K562 (cell line): ENCODE data around the gene RIPK3. TPM values are rescaled to one million over a fixed set of nuclear protein-coding genes. Genes with fewer than 3 reads are reported as not detected.

Source experiments
- ATAC-seq: fragments of 200-7000 bp; cut with Tn5 transposase; 3 replicates; pipeline ENCODE4 v1.9.1; 2020; ENCODE audit warnings: moderate library complexity
- BruUV-seq: library from RNA; stranded (reverse); fragments of 400-500 nt; replicated peaks from 2 replicates; lab custom pipeline; 2021; lab: Mats Ljungman, UMichigan
- CTCF ChIA-PET: fragments of 300-600 bp; formaldehyde crosslinking; extraction: SDS; loops from one replicate; lab custom pipeline; 2021; ENCODE audit warnings: low intra/inter-chr PET ratio; lab: Yijun Ruan, JAX
- POLR2A ChIA-PET: fragments of 300-600, 350-650 bp; sonication (Branson Sonifier 250); formaldehyde crosslinking; extraction: SDS; loops from one replicate; lab custom pipeline; 2021; ENCODE audit warnings: antibody characterized with exemption, inconsistent platforms; lab: Yijun Ruan, JAX
- DNase-seq, 4 experiments: peaks; one replicate each; pipeline versions ENCODE4 v3.0.0 to v3.0.0-alpha.2; 2011 to 2018; ENCODE audit warnings: low spot score in 3 of 4, mixed read lengths in 3 of 4; ENCODE audit errors: extremely low read depth in 1 of 4
- FAIRE-seq: peaks from 2 replicates; lab custom pipeline; 2011; peaks lifted over from hg19 to GRCh38; lab: Jason Lieb, UNC
- H2AFZ ChIP-seq: 2 replicates; pipeline ENCODE4 v1.6.0; 2011; ENCODE audit warnings: low read depth, low read length, control low read depth, inconsistent platforms
- H3K27ac ChIP-seq: fragments of 200-600 bp; 3 replicates; pipeline ENCODE4 v1.8.0; 2011; ENCODE audit warnings: low read depth, mild to moderate bottlenecking, control low read depth, inconsistent platforms, low read length, moderate library complexity, mixed read lengths; ENCODE audit errors: extremely low read depth
- H3K27me3 ChIP-seq, 2 experiments: fragments of 300-600 bp in 1 of 2; 2 replicates in 1 of 2; 3 replicates in 1 of 2; pipeline versions ENCODE4 v1.6.0 to v1.8.0; 2011; ENCODE audit warnings: inconsistent platforms in 2 of 2, low read length in 2 of 2, mild to moderate bottlenecking in 1 of 2, mixed read lengths in 1 of 2, moderate library complexity in 1 of 2; ENCODE audit not compliant: control insufficient read depth in 2 of 2, insufficient read depth in 2 of 2
- H3K36me3 ChIP-seq: fragments of 300-600 bp; 3 replicates; pipeline ENCODE4 v1.8.0; 2011; ENCODE audit warnings: mild to moderate bottlenecking, low read length, inconsistent platforms; ENCODE audit not compliant: control insufficient read depth, insufficient read depth
- H3K4me1 ChIP-seq, 2 experiments: fragments of 200-600 bp in 1 of 2; replicated peaks in 1 of 2; 2 replicates in 1 of 2; 3 replicates in 1 of 2; pipeline versions ENCODE4 v1.5.1 to v1.8.0; 2011; ENCODE audit warnings: inconsistent platforms in 2 of 2, low read length in 2 of 2, mild to moderate bottlenecking in 1 of 2, mixed read lengths in 1 of 2, moderate library complexity in 1 of 2; ENCODE audit not compliant: control insufficient read depth in 2 of 2, insufficient read depth in 2 of 2
- H3K4me2 ChIP-seq: 2 replicates; pipeline ENCODE4 v1.6.1; 2011; ENCODE audit warnings: low read length, control low read depth, inconsistent platforms, mixed read lengths; ENCODE audit not compliant: insufficient read depth
- H3K4me3 ChIP-seq: fragments of 200-600 bp; sonication (generic), shearing (Covaris generic); 2 replicates; pipeline ENCODE4 v1.5.1; 2016; ENCODE audit warnings: control low read depth, inconsistent platforms
- H3K79me2 ChIP-seq: fragments of 200-600 bp; 3 replicates; pipeline ENCODE4 v1.8.0; 2011; ENCODE audit warnings: low read length, inconsistent platforms; ENCODE audit not compliant: control insufficient read depth, insufficient read depth
- H3K9ac ChIP-seq, 2 experiments: 2 replicates each; pipeline versions ENCODE4 v1.6.0 to v1.6.1; 2011; ENCODE audit warnings: low read depth in 2 of 2, low read length in 2 of 2, control low read depth in 1 of 2, inconsistent platforms in 1 of 2, mild to moderate bottlenecking in 1 of 2, mixed read lengths in 1 of 2; ENCODE audit not compliant: insufficient read depth in 1 of 2
- H3K9me1 ChIP-seq: one replicate; pipeline ENCODE4 v1.6.0; 2011; ENCODE audit warnings: inconsistent platforms, mild to moderate bottlenecking, low read length, moderate library complexity; ENCODE audit not compliant: control insufficient read depth, insufficient read depth
- H3K9me3 ChIP-seq: replicated peaks from 2 replicates; pipeline ENCODE4 v1.5.1; 2011; ENCODE audit warnings: low read depth, low read length, inconsistent platforms; ENCODE audit not compliant: control insufficient read depth, insufficient read depth
- H4K20me1 ChIP-seq: replicated peaks from 2 replicates; pipeline ENCODE4 v1.6.1; 2011; ENCODE audit warnings: low read length, inconsistent platforms, mixed read lengths; ENCODE audit not compliant: control insufficient read depth, insufficient read depth
- HNRNPK ChIP-seq: fragments of 200-400 bp; formaldehyde crosslinking; IDR thresholded peaks from one replicate; pipeline ENCODE4 v1.6.1; 2018; ENCODE audit warnings: mild to moderate bottlenecking, low read depth, low read length; ENCODE audit not compliant: poor library complexity, severe bottlenecking
- PRPF4 ChIP-seq: fragments of 200-400 bp; formaldehyde crosslinking; IDR thresholded peaks from one replicate; pipeline ENCODE4 v1.6.1; 2017; ENCODE audit warnings: low read length, low read depth, mild to moderate bottlenecking; ENCODE audit not compliant: insufficient read depth, poor library complexity, severe bottlenecking
- ZBED1 ChIP-seq: IDR thresholded peaks from 2 replicates; pipeline ENCODE4 v1.6.1; 2014
- ZFP1 ChIP-seq: fragments of 450-650 bp; formaldehyde crosslinking; IDR thresholded peaks from 2 replicates; pipeline ENCODE4 v1.4.0; 2020; ENCODE audit warnings: mild to moderate bottlenecking, mixed read lengths
- ZNF551 ChIP-seq: fragments of 250-450 bp; sonication (Bioruptor Pico); IDR thresholded peaks from 2 replicates; pipeline ENCODE4 v1.5.0; 2021; ENCODE audit warnings: mild to moderate bottlenecking, moderate library complexity
- ZNF707 ChIP-seq: fragments of 250-450 bp; sonication (Bioruptor Pico); conservative IDR thresholded peaks from 2 replicates; pipeline ENCODE4 v1.8.0; 2022; ENCODE audit warnings: inconsistent platforms, mild to moderate bottlenecking, moderate library complexity
- WGBS: fragments of 100-300 bp; shearing (Covaris generic); methylation state at CpG from one replicate; pipeline ENCODE4 v1.1.6; 2016; ENCODE audit warnings: low coverage, mixed read lengths; ENCODE audit not compliant: insufficient coverage; ENCODE audit errors: missing lambda C conversion rate; 5-methylcytosine and 5-hydroxymethylcytosine counted together
- in situ Hi-C: fragments of 300-500 bp; cut with MboI; formaldehyde crosslinking; loops from 4 replicates; pipeline ENCODE4 v1.15.0; 2018; ENCODE audit warnings: inconsistent platforms, mixed read lengths
- intact Hi-C: fragments of 100-400 bp; cut with micrococcal nuclease; formaldehyde crosslinking; loops from 2 replicates; pipeline ENCODE4 v1.14.2; 2022
- polyA plus RNA-seq, 8 experiments: library from polyadenylated mRNA; depleted of rRNA in 4 of 8; stranded (reverse) in 5 of 8; unstranded in 3 of 8; fragments of >200 nt; fragmentation: Nextera tagmentation in 2 of 8; fragmentation: Illumina TruSeq in 1 of 8; extraction: Ambion mirVana in 2 of 8; extraction: Trizol in 1 of 8; gene quantifications; 2 replicates each; pipeline versions ENCODE4 v1.2.1 to v1.2.3, GENCODE V29; 2011 to 2014; ENCODE audit warnings: inconsistent platforms in 1 of 8, missing spikeins in 1 of 8
- total RNA-seq, 7 experiments: library from RNA; depleted of rRNA in 6 of 7; stranded (reverse); fragments of >200 nt in 6 of 7; fragmentation: Illumina TruSeq in 2 of 7; extraction: Trizol in 2 of 7; gene quantifications; 2 replicates each; pipeline versions ENCODE4 v1.2.1 to v1.2.3, GENCODE V29; 2011 to 2021; ENCODE audit warnings: low replicate concordance in 1 of 7
- TF ChIP-seq, protein P1 (sequence below), 3 experiments: fragments of 200-800 bp in 1 of 3; fragments of 250-450 bp in 1 of 3; fragments of 450-650 bp in 1 of 3; sonication (Bioruptor Pico) in 1 of 3; sonication (Bioruptor generic) in 1 of 3; formaldehyde crosslinking in 1 of 3; IDR thresholded peaks; 2 replicates each; pipeline versions ENCODE4 v1.6.1 to v1.8.0; 2016 to 2022; ENCODE audit warnings: mild to moderate bottlenecking in 2 of 3, missing genetic modification characterization in 2 of 3, missing compliant biosample characterization in 1 of 3, moderate library complexity in 1 of 3
- TF ChIP-seq, protein P2 (sequence below): sonication (generic); formaldehyde crosslinking; IDR thresholded peaks from 2 replicates; pipeline ENCODE4 v1.8.1; 2023; ENCODE audit warnings: mild to moderate bottlenecking, missing genetic modification reagents
- TF ChIP-seq, protein P3 (sequence below): fragments of 450-650 bp; formaldehyde crosslinking; IDR thresholded peaks from 2 replicates; pipeline ENCODE4 v1.4.0; 2022; ENCODE audit warnings: missing genetic modification characterization

RIPK3 gene
- total and polyA plus RNA-seq, 9 of the 15 experiments (the other 6 are each of a cell fraction or from before 2014, with no cell fraction given) = 0.03 to 0.43 (median 0.28) TPM; not detected in 3

DNA sequence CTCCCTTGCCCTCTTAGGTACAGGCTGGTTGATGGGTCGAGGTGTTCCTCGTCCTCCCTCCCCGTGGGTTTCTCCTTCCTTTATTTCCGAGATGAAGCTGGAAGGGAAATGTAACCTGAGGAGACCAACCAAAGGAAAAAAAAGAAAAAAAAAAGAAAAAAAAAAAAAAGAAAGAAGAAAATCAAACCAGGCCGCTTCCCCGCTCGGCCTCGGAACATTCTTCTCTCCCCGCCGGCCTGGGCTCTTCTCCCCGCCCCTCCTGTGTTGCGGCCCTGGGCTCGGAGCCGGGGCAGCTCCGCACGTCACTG is 26.6 kb upstream of the RIPK3 start (continued):
- TF ChIP-seq, protein P1, sequence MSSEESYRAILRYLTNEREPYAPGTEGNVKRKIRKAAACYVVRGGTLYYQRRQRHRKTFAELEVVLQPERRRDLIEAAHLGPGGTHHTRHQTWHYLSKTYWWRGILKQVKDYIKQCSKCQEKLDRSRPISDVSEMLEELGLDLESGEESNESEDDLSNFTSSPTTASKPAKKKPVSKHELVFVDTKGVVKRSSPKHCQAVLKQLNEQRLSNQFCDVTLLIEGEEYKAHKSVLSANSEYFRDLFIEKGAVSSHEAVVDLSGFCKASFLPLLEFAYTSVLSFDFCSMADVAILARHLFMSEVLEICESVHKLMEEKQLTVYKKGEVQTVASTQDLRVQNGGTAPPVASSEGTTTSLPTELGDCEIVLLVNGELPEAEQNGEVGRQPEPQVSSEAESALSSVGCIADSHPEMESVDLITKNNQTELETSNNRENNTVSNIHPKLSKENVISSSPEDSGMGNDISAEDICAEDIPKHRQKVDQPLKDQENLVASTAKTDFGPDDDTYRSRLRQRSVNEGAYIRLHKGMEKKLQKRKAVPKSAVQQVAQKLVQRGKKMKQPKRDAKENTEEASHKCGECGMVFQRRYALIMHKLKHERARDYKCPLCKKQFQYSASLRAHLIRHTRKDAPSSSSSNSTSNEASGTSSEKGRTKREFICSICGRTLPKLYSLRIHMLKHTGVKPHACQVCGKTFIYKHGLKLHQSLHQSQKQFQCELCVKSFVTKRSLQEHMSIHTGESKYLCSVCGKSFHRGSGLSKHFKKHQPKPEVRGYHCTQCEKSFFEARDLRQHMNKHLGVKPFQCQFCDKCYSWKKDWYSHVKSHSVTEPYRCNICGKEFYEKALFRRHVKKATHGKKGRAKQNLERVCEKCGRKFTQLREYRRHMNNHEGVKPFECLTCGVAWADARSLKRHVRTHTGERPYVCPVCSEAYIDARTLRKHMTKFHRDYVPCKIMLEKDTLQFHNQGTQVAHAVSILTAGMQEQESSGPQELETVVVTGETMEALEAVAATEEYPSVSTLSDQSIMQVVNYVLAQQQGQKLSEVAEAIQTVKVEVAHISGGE (CRISPR knock-in tag; IDR thresholded peaks at IDR 0.05) = no peak
- TF ChIP-seq ZFP1 (CRISPR knock-in tag) = no peak

DNA sequence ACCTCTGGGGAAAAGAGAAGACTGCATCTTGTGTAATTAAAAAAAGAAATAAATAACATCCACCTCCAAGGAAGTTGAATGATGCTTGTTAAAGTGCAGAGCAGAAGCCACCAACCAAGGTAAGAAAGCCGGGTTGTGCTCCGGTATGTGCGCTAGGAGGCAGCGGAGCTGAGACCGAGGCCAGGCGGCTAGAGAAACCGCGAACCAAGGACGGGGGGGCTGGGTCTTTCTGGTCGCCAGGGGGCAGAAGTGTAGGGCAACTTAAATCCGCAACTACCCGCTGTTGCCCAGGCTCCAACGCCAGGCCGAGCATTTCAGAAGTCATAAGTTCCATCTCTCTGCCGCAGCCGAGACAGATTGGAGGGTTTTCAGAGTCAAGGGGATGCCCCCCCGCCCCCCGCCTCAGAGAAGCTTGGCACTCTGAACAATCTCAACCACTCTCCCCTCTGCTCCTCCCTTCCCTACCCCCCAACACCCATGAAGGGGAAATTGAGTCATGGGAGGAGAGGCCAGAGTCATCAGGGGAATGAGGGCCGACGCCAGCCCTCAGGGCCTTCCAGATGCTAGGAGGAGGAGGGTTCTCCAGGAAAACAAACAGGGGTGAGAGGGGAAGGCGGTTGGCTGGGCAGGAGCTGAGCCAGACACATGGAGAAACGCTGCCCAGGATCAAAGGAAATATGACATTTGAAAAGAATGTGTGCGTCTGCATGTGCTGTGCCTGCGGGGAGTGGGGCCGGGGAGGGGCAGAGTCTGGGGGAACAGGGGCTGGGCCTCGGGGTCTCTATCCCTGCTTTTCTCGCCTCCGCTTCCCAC is 26.0 kb upstream of the RIPK3 start:
- intact Hi-C loops (loop anchor here (5.0 kb wide), 1 partner anchor 34 kb away; no protein-coding TSS in a partner anchor), in situ Hi-C loops (no loop called here)
- 0 out of 4 replicates have a peak overlapping the region, but pooled peaks of 1 of the 2 experiments have one; percentile 55 for H3K9ac ChIP-seq
- 0 out of 2 replicates have a peak overlapping the region, but pooled peaks have one; percentile 43 for H3K4me3 ChIP-seq
- ChIA-PET CTCF (no interaction called here), POLR2A (interaction anchor here (0.6 to 1.2 kb wide), 3 partner anchors 11 to 26 kb away, joined by 3 to 4 read pairs (median 4); partner anchors contain the start of gene RIPK3)
- peak overlapping the region; percentile 58 for H3K4me2 ChIP-seq
- H3K36me3 ChIP-seq = no peaks in the 10 kb centered on the region
- no peaks in the 10 kb centered on the region for H3K9me1 ChIP-seq
- no peaks in the 10 kb centered on the region for H3K79me2 ChIP-seq
- peak in 1 of 4 experiments; percentile 33 for DNase-seq
- H3K27me3 ChIP-seq = no peaks in the 10 kb centered on the region
- BruUV-seq = TSS peak; percentile 76
- peaks cover 12 to 45% of the 10 kb centered on the region in 2 experiments; a peak in 4 of 5 replicates for H3K4me1 ChIP-seq
- no peaks in the 10 kb centered on the region for H3K9me3 ChIP-seq
- no peak for ATAC-seq
- peak overlapping the region; percentile 61 for H2AFZ ChIP-seq
- peak overlapping the region; percentile 69; the same call in 1 of the 3 replicates for H3K27ac ChIP-seq
- no peaks in the 10 kb centered on the region for H4K20me1 ChIP-seq
- WGBS = 81% methylated on average over 5 of the region's 28 CpGs
- FAIRE-seq = no peak
- TF ChIP-seq HNRNPK = no peak
- no peak for TF ChIP-seq ZNF551
- TF ChIP-seq ZBED1 = no peak
- TF ChIP-seq, protein P2, sequence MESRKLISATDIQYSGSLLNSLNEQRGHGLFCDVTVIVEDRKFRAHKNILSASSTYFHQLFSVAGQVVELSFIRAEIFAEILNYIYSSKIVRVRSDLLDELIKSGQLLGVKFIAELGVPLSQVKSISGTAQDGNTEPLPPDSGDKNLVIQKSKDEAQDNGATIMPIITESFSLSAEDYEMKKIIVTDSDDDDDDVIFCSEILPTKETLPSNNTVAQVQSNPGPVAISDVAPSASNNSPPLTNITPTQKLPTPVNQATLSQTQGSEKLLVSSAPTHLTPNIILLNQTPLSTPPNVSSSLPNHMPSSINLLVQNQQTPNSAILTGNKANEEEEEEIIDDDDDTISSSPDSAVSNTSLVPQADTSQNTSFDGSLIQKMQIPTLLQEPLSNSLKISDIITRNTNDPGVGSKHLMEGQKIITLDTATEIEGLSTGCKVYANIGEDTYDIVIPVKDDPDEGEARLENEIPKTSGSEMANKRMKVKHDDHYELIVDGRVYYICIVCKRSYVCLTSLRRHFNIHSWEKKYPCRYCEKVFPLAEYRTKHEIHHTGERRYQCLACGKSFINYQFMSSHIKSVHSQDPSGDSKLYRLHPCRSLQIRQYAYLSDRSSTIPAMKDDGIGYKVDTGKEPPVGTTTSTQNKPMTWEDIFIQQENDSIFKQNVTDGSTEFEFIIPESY = peak; percentile 96
- TF ChIP-seq, protein P3, sequence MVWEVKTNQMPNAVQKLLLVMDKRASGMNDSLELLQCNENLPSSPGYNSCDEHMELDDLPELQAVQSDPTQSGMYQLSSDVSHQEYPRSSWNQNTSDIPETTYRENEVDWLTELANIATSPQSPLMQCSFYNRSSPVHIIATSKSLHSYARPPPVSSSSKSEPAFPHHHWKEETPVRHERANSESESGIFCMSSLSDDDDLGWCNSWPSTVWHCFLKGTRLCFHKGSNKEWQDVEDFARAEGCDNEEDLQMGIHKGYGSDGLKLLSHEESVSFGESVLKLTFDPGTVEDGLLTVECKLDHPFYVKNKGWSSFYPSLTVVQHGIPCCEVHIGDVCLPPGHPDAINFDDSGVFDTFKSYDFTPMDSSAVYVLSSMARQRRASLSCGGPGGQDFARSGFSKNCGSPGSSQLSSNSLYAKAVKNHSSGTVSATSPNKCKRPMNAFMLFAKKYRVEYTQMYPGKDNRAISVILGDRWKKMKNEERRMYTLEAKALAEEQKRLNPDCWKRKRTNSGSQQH (CRISPR knock-in tag) = no peak
- no peak for TF ChIP-seq ZNF707 (CRISPR knock-in tag)
- no peak for TF ChIP-seq PRPF4
